ENCODE data around the gene ARHGAP23.
"Not testable (repeated sequence)": the region's sequence is repeated elsewhere in the genome, so short reads cannot be mapped to it uniquely, and the experiment has no call there.

ARHGAP23 gene

GRCh38 chr17:38511150-38512108 is 83.2 kb downstream of the ARHGAP23 start:
- Histone ChIP-seq H3K27me3 (ENCODE audit: insufficient read depth, low read length) (peaks cover 37% of the 10 kb centered on the region), H3K9ac (ENCODE audit: low read depth, low read length) (peak overlapping the region; percentile 51; the same call in 1 of the 2 replicates), H3K9me3 (ENCODE audit: insufficient read depth, low read depth, low read length) (no peaks in the 10 kb centered on the region), H3K36me3 (ENCODE audit: insufficient read depth, low read depth, low read length) (peaks cover 4% of the 10 kb centered on the region; the same call in 1 of the 2 replicates), H3K27ac (ENCODE audit: low read length) (no peak overlapping the region), H3K4me3 (ENCODE audit: low read length) (peak overlapping the region; percentile 55; the same call in 1 of the 2 replicates), H3K4me1 (ENCODE audit: insufficient read depth, low read length) (peaks cover 16% of the 10 kb centered on the region)

- no peak overlapping the region for H3K27ac ChIP-seq (ENCODE audit: low read length)
- no peak overlapping the region for H3K9ac ChIP-seq (ENCODE audit: low read depth, low read length)
- H3K27me3 ChIP-seq (ENCODE audit: insufficient read depth, low read length), result peaks cover 37% of the 10 kb centered on the region
- no peak overlapping the region for H3K4me3 ChIP-seq (ENCODE audit: low read length)
- no peaks in the 10 kb centered on the region for H3K36me3 ChIP-seq (ENCODE audit: insufficient read depth, low read depth, low read length)
- H3K9me3 ChIP-seq (ENCODE audit: insufficient read depth, low read depth, low read length), result no peaks in the 10 kb centered on the region
- H3K4me1 ChIP-seq (ENCODE audit: insufficient read depth, low read length), result peaks cover 16% of the 10 kb centered on the region
Measured at GRCh38 chr17:38512473-38513058, 84.3 kb downstream of the ARHGAP23 start.

GRCh38 chr17:38526526-38526925 is 98.3 kb downstream of the ARHGAP23 start:
- not testable (repeated sequence) for H3K4me3 ChIP-seq (ENCODE audit: low read length); H3K4me1 ChIP-seq (ENCODE audit: insufficient read depth, low read length); H3K9ac ChIP-seq (ENCODE audit: low read depth, low read length); H3K36me3 ChIP-seq (ENCODE audit: insufficient read depth, low read depth, low read length); H3K9me3 ChIP-seq (ENCODE audit: insufficient read depth, low read depth, low read length); H3K27ac ChIP-seq (ENCODE audit: low read length)
- H3K27me3 ChIP-seq (ENCODE audit: insufficient read depth, low read length), result peaks cover 15% of the 10 kb centered on the region; the same call in 1 of the 2 replicates

GRCh38 chr17:38528141-38528540 is 99.9 kb downstream of the ARHGAP23 start:
- not testable (repeated sequence) for H3K4me3 ChIP-seq (ENCODE audit: low read length); H3K27ac ChIP-seq (ENCODE audit: low read length); H3K4me1 ChIP-seq (ENCODE audit: insufficient read depth, low read length); H3K9ac ChIP-seq (ENCODE audit: low read depth, low read length); H3K36me3 ChIP-seq (ENCODE audit: insufficient read depth, low read depth, low read length); H3K9me3 ChIP-seq (ENCODE audit: insufficient read depth, low read depth, low read length)
- H3K27me3 ChIP-seq (ENCODE audit: insufficient read depth, low read length), result peaks cover 15% of the 10 kb centered on the region; the same call in 1 of the 2 replicates

GRCh38 chr17:38530856-38531255 is 102.6 kb downstream of the ARHGAP23 start:
- not testable (repeated sequence) for H3K4me3 ChIP-seq (ENCODE audit: low read length); H3K4me1 ChIP-seq (ENCODE audit: insufficient read depth, low read length)

GRCh38 chr17:38531761-38532160 is 103.5 kb downstream of the ARHGAP23 start:
- not testable (repeated sequence) for H3K4me3 ChIP-seq (ENCODE audit: low read length); H3K36me3 ChIP-seq (ENCODE audit: insufficient read depth, low read depth, low read length); H3K27ac ChIP-seq (ENCODE audit: low read length); H3K9me3 ChIP-seq (ENCODE audit: insufficient read depth, low read depth, low read length); H3K9ac ChIP-seq (ENCODE audit: low read depth, low read length); H3K4me1 ChIP-seq (ENCODE audit: insufficient read depth, low read length)
- H3K27me3 ChIP-seq (ENCODE audit: insufficient read depth, low read length), result peaks cover 19% of the 10 kb centered on the region; the same call in 1 of the 2 replicates

More at GRCh38 chr17:38530856-38531255, 102.6 kb downstream of the ARHGAP23 start:
- H3K9me3 ChIP-seq (ENCODE audit: insufficient read depth, low read depth, low read length); H3K9ac ChIP-seq (ENCODE audit: low read depth, low read length); H3K27ac ChIP-seq (ENCODE audit: low read length); H3K36me3 ChIP-seq (ENCODE audit: insufficient read depth, low read depth, low read length): not testable (repeated sequence)
- peaks cover 19% of the 10 kb centered on the region; the same call in 1 of the 2 replicates for H3K27me3 ChIP-seq (ENCODE audit: insufficient read depth, low read length)

GRCh38 chr17:38532451-38532850 is 104.2 kb downstream of the ARHGAP23 start:
- Histone ChIP-seq H3K27me3 (ENCODE audit: insufficient read depth, low read length) (peaks cover 19% of the 10 kb centered on the region; the same call in 1 of the 2 replicates), H3K9me3 (ENCODE audit: insufficient read depth, low read depth, low read length) (no peaks in the 10 kb centered on the region), H3K4me1 (ENCODE audit: insufficient read depth, low read length) (peaks cover 3% of the 10 kb centered on the region; the same call in 1 of the 2 replicates), H3K9ac (ENCODE audit: low read depth, low read length) (no peak overlapping the region), H3K4me3 (ENCODE audit: low read length) (no peak overlapping the region), H3K36me3 (ENCODE audit: insufficient read depth, low read depth, low read length) (no peaks in the 10 kb centered on the region), H3K27ac (ENCODE audit: low read length) (no peak overlapping the region)

- Histone ChIP-seq H3K9me3 (ENCODE audit: insufficient read depth, low read depth, low read length) (no peaks in the 10 kb centered on the region), H3K4me1 (ENCODE audit: insufficient read depth, low read length) (peaks cover 3% of the 10 kb centered on the region; the same call in 1 of the 2 replicates), H3K27me3 (ENCODE audit: insufficient read depth, low read length) (peaks cover 14% of the 10 kb centered on the region; the same call in 1 of the 2 replicates), H3K27ac (ENCODE audit: low read length) (no peak overlapping the region), H3K4me3 (ENCODE audit: low read length) (no peak overlapping the region), H3K36me3 (ENCODE audit: insufficient read depth, low read depth, low read length) (no peaks in the 10 kb centered on the region), H3K9ac (ENCODE audit: low read depth, low read length) (no peak overlapping the region)
Measured at GRCh38 chr17:38533241-38533640, 105.0 kb downstream of the ARHGAP23 start.

- H3K27me3 ChIP-seq (ENCODE audit: insufficient read depth, low read length), result peaks cover 9% of the 10 kb centered on the region; the same call in 1 of the 2 replicates
- no peaks in the 10 kb centered on the region for H3K9me3 ChIP-seq (ENCODE audit: insufficient read depth, low read depth, low read length)
- H3K27ac ChIP-seq (ENCODE audit: low read length), result no peak overlapping the region
- no peaks in the 10 kb centered on the region for H3K36me3 ChIP-seq (ENCODE audit: insufficient read depth, low read depth, low read length)
- no peak overlapping the region for H3K4me3 ChIP-seq (ENCODE audit: low read length)
- H3K4me1 ChIP-seq (ENCODE audit: insufficient read depth, low read length), result peaks cover 3% of the 10 kb centered on the region; the same call in 1 of the 2 replicates
- H3K9ac ChIP-seq (ENCODE audit: low read depth, low read length), result no peak overlapping the region
Measured at GRCh38 chr17:38533866-38534497, 105.7 kb downstream of the ARHGAP23 start.

GRCh38 chr17:38534498-38534885 is 106.2 kb downstream of the ARHGAP23 start:
- peaks cover 5% of the 10 kb centered on the region; the same call in 1 of the 2 replicates for H3K27me3 ChIP-seq (ENCODE audit: insufficient read depth, low read length)
- no peak overlapping the region for H3K27ac ChIP-seq (ENCODE audit: low read length)
- no peak overlapping the region for H3K4me3 ChIP-seq (ENCODE audit: low read length)
- no peaks in the 10 kb centered on the region for H3K36me3 ChIP-seq (ENCODE audit: insufficient read depth, low read depth, low read length)
- no peak overlapping the region for H3K9ac ChIP-seq (ENCODE audit: low read depth, low read length)
- H3K4me1 ChIP-seq (ENCODE audit: insufficient read depth, low read length), result peaks cover 3% of the 10 kb centered on the region; the same call in 1 of the 2 replicates
- no peaks in the 10 kb centered on the region for H3K9me3 ChIP-seq (ENCODE audit: insufficient read depth, low read depth, low read length)

- Histone ChIP-seq H3K4me1 (ENCODE audit: insufficient read depth, low read length) (peaks cover 3% of the 10 kb centered on the region; the same call in 1 of the 2 replicates), H3K36me3 (ENCODE audit: insufficient read depth, low read depth, low read length) (no peaks in the 10 kb centered on the region), H3K27me3 (ENCODE audit: insufficient read depth, low read length) (0 out of 2 replicates have a peak, but pooled peaks cover 4% of the 10 kb centered on the region), H3K9ac (ENCODE audit: low read depth, low read length) (no peak overlapping the region), H3K4me3 (ENCODE audit: low read length) (no peak overlapping the region), H3K9me3 (ENCODE audit: insufficient read depth, low read depth, low read length) (no peaks in the 10 kb centered on the region), H3K27ac (ENCODE audit: low read length) (no peak overlapping the region)
Measured at GRCh38 chr17:38535886-38536285, 107.6 kb downstream of the ARHGAP23 start.

All from iPS-20b (cell line).